GM12874 (cell line): ENCODE results near the gene ACBD4.
A peak's percentile ranks its signal among the peaks of the same experiment; 100 is the strongest.

Experiments
- CTCF ChIP-seq: IDR thresholded peaks from 2 replicates; pipeline ENCODE4 v1.5.1; 2011; ENCODE audit warnings: low read depth, mild to moderate bottlenecking, control low read depth, low read length, moderate library complexity; ENCODE audit not compliant: insufficient read depth

ACBD4 gene

GRCh38 chr17:45146166-45146565 lies 10.7 kb downstream of the ACBD4 start:
- TF ChIP-seq CTCF = no peak

- TF ChIP-seq CTCF = no peak
These were observed 11.1 kb downstream of the ACBD4 start for GRCh38 chr17:45146592-45146889.

- TF ChIP-seq CTCF = no peak
These were observed 11.5 kb downstream of the ACBD4 start for GRCh38 chr17:45146890-45147580.

GRCh38 chr17:45147581-45148182 lies 12.2 kb downstream of the ACBD4 start:
- TF ChIP-seq CTCF = no peak

GRCh38 chr17:45148183-45149036 lies 12.9 kb downstream of the ACBD4 start, which contains the start of gene HEXIM1:
Gene HEXIM1, plus strand, starts transcription at chr17:45148475. Its CDS starts 716 bp downstream, at chr17:45149191.
- no peak for TF ChIP-seq CTCF

GRCh38 chr17:45149037-45149668 lies 13.7 kb downstream of the ACBD4 start:
- peak; percentile 91 for TF ChIP-seq CTCF
